Parathyroid adenoma (tissue), 2 donors: ENCODE results near the gene HECW1.
"Not testable (repeated sequence)": the region's sequence is repeated elsewhere in the genome, so short reads cannot be mapped to it uniquely, and the experiment has no call there.

Source experiments
- H2AFZ ChIP-seq: fragments of 300-600 bp; sonication (generic); one replicate; pipeline ENCODE4 v1.7.0; 2017; ENCODE audit warnings: antibody characterized with exemption, mild to moderate bottlenecking
- H3K27ac ChIP-seq: fragments of 300-600 bp; sonication (generic); one replicate; pipeline ENCODE4 v1.7.0; 2017
- H3K27me3 ChIP-seq: fragments of 300-600 bp; sonication (generic); one replicate; pipeline ENCODE4 v1.7.0; 2017; ENCODE audit warnings: low read length; ENCODE audit not compliant: control insufficient read depth, insufficient read depth
- H3K36me3 ChIP-seq: fragments of 300-600 bp; sonication (generic); one replicate; pipeline ENCODE4 v1.7.0; 2017; ENCODE audit warnings: low read length; ENCODE audit not compliant: control insufficient read depth, insufficient read depth
- H3K4me1 ChIP-seq: fragments of 300-600 bp; sonication (generic); one replicate; pipeline ENCODE4 v1.7.0; 2017; ENCODE audit warnings: control low read depth
- H3K4me2 ChIP-seq: fragments of 300-600 bp; sonication (generic); one replicate; pipeline ENCODE4 v1.7.0; 2017; ENCODE audit warnings: low read length
- H3K4me3 ChIP-seq: fragments of 300-600 bp; sonication (generic); one replicate; pipeline ENCODE4 v1.7.0; 2017; ENCODE audit warnings: low read depth, low read length
- H3K79me2 ChIP-seq: fragments of 300-600 bp; sonication (generic); one replicate; pipeline ENCODE4 v1.7.0; 2017; ENCODE audit warnings: control low read depth
- H3K9ac ChIP-seq: fragments of 300-600 bp; sonication (generic); one replicate; pipeline ENCODE4 v1.7.0; 2017; ENCODE audit warnings: mild to moderate bottlenecking
- H3K9me3 ChIP-seq: fragments of 300-600 bp; sonication (generic); one replicate; pipeline ENCODE4 v1.7.0; 2017; ENCODE audit warnings: low read length; ENCODE audit not compliant: control insufficient read depth
- CTCF ChIP-seq: fragments of 300-600 bp; sonication (generic); IDR thresholded peaks from one replicate; pipeline ENCODE4 v1.7.0; 2017; ENCODE audit warnings: antibody characterized with exemption, mild to moderate bottlenecking
- donor health status: primary hyperparathyroidism.

HECW1 gene

DNA sequence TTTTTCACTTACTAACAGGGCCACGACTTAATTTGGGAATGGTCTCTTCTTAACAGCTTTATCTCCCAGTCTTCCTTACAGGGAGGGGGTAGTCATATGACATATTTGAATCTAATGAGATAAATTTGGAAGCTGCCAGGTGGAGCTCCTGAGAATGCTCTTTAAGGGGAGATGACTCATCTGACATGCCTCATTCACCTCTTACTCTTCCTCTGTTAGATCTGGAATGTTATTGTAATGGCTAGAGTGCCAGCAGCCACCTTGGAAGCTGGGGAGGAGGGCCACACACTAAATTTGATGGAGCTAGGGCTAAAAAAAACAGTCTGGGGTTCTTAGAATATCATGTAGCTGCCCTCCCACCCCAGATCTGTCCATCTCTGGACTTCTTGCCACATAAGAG is 22.7 kb downstream of the HECW1 start:
- no peaks in the 10 kb centered on the region for H3K79me2 ChIP-seq
- H3K9ac ChIP-seq: no peak overlapping the region
- no peak overlapping the region for H2AFZ ChIP-seq
- H3K27ac ChIP-seq: no peak overlapping the region
- no peaks in the 10 kb centered on the region for H3K27me3 ChIP-seq
- no peaks in the 10 kb centered on the region for H3K36me3 ChIP-seq
- H3K9me3 ChIP-seq: no peaks in the 10 kb centered on the region
- no peak overlapping the region for H3K4me3 ChIP-seq
- no peak overlapping the region for H3K4me2 ChIP-seq
- peaks cover 6% of the 10 kb centered on the region for H3K4me1 ChIP-seq
- TF ChIP-seq CTCF: no peak

DNA sequence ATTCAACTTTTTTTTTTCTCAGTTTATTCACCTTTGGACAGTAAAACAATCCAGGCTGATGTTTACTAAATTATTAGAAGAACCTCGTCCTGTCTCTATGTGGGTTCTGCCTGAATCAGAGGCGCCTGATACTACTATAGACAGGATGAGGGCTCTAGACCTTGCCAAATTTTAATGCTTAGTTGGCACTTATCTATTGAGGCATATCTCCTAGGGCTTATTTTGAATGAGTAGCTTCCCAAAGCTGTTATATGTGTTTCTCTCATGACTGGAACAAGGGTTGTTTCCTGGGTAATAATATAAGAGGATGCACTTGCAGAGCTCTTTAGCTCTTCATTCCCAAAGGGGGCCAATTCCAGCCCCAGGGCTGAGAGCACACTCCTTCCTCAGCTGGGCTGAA is 23.6 kb downstream of the HECW1 start:
- peaks cover 6% of the 10 kb centered on the region for H3K4me1 ChIP-seq
- TF ChIP-seq CTCF: no peak
- no peaks in the 10 kb centered on the region for H3K36me3 ChIP-seq
- H3K79me2 ChIP-seq: no peaks in the 10 kb centered on the region
- no peak overlapping the region for H2AFZ ChIP-seq
- H3K27ac ChIP-seq: no peak overlapping the region
- no peak overlapping the region for H3K4me2 ChIP-seq
- H3K9ac ChIP-seq: no peak overlapping the region
- H3K27me3 ChIP-seq: no peaks in the 10 kb centered on the region
- no peaks in the 10 kb centered on the region for H3K9me3 ChIP-seq
- no peak overlapping the region for H3K4me3 ChIP-seq

DNA sequence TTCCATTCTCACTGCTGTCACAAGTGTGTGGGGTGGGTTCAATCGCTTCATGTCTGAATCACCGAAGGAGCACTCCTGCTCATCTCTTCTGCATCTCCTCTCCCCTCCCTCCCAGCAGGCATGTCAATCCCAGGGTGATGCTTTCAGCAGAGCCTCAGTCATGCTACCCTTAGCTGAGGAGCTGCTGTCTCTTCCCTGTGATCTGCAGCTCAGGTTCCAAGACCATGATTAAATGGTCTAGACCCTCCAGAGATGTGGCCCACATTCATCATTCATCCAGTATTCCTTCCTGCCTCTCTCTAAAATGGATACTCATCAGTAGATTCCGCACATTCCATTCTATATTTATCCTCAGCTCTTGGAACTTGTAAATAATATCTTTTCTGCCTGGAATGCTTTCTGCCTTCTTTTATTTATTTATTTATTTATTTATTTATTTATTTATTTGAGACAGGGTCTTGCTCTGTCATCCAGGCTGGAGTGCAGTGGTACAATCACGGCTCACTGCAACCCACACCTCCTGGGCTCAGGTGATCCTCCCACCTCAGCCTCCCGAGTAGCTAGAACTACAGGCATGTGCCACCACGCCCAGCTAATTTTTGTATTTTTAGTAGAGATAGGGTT is 24.8 kb downstream of the HECW1 start:
- not testable (repeated sequence) for H3K36me3 ChIP-seq, H3K27me3 ChIP-seq, H3K9ac ChIP-seq, H3K79me2 ChIP-seq, H3K4me2 ChIP-seq, H3K9me3 ChIP-seq, H3K27ac ChIP-seq, H3K4me3 ChIP-seq, H2AFZ ChIP-seq, H3K4me1 ChIP-seq

- no peak overlapping the region for H3K27ac ChIP-seq
- H3K4me3 ChIP-seq: no peak overlapping the region
- TF ChIP-seq CTCF: no peak
- H3K27me3 ChIP-seq: no peaks in the 10 kb centered on the region
- no peaks in the 10 kb centered on the region for H3K9me3 ChIP-seq
- H3K4me2 ChIP-seq: no peak overlapping the region
- H3K4me1 ChIP-seq: peaks cover 6% of the 10 kb centered on the region
- H3K79me2 ChIP-seq: no peaks in the 10 kb centered on the region
- H3K9ac ChIP-seq: no peak overlapping the region
- no peaks in the 10 kb centered on the region for H3K36me3 ChIP-seq
- H2AFZ ChIP-seq: no peak overlapping the region
Measured at GRCh38 chr7:43137811-43138210, 25.4 kb downstream of the HECW1 start.

DNA sequence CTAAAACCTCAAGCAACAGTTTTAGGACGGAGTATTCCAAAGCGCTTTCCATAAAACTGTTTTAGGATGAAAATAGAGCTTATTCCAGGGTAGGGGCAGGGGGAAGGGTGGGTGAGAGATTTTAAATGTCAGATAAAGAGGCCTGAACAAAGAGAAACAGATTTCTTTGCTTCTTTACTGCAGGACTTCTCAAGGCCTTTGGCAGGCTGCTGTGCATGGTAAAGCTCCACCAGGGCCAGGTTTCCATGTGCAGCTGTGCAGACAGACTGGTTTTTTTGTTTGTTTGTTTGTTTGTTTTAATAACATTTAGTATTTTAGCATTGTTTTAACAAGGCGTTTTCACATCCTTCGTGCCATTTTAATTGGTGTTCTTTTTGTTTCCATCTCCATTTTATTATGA is 26.3 kb downstream of the HECW1 start:
- H3K27ac ChIP-seq: no peak overlapping the region
- H3K79me2 ChIP-seq: no peaks in the 10 kb centered on the region

More for the DNA sequence above, 26.3 kb downstream of the HECW1 start:
- H3K4me3 ChIP-seq: no peak overlapping the region
- no peaks in the 10 kb centered on the region for H3K9me3 ChIP-seq
- H3K4me2 ChIP-seq: no peak overlapping the region
- no peaks in the 10 kb centered on the region for H3K36me3 ChIP-seq
- TF ChIP-seq CTCF: no peak
- no peaks in the 10 kb centered on the region for H3K27me3 ChIP-seq
- no peak overlapping the region for H3K9ac ChIP-seq
- H3K4me1 ChIP-seq: peaks cover 6% of the 10 kb centered on the region
- no peak overlapping the region for H2AFZ ChIP-seq
